GM23338 (cell line): ENCODE results near the gene CACNA2D3. TPM values are rescaled to one million over a fixed set of nuclear protein-coding genes. Genes with fewer than 3 reads are reported as not detected.

ENCODE experiments used
- ATAC-seq: fragments of 200-7000 bp; cut with Tn5 transposase; 3 replicates; pipeline ENCODE4 v1.9.1; 2020
- DNase-seq: peaks from one replicate; pipeline ENCODE4 v3.0.0-alpha.2; 2015; ENCODE audit warnings: low spot score
- H2AFZ ChIP-seq: fragments of 200-600 bp; sonication (generic); 2 replicates; pipeline ENCODE4 v1.8.0; 2016; ENCODE audit warnings: antibody characterized with exemption, mild to moderate bottlenecking, moderate library complexity
- H3F3A ChIP-seq: fragments of 200-600 bp; sonication (generic); replicated peaks from 2 replicates; pipeline ENCODE4 v1.8.0; 2017; ENCODE audit warnings: antibody characterized with exemption, mixed run types, low read depth
- H3K27ac ChIP-seq: fragments of 200-600 bp; sonication (generic); 2 replicates; pipeline ENCODE4 v1.6.1; 2016; ENCODE audit warnings: low read depth
- H3K27me3 ChIP-seq: fragments of 200-600 bp; sonication (generic); 2 replicates; pipeline ENCODE4 v1.8.0; 2016; ENCODE audit warnings: mild to moderate bottlenecking, mixed run types, moderate library complexity; ENCODE audit not compliant: insufficient read depth
- H3K36me3 ChIP-seq: fragments of 200-600 bp; sonication (generic); 2 replicates; pipeline ENCODE4 v1.8.0; 2016; ENCODE audit warnings: mild to moderate bottlenecking; ENCODE audit not compliant: insufficient read depth
- H3K4me1 ChIP-seq: fragments of 200-600 bp; sonication (generic); 2 replicates; pipeline ENCODE4 v1.8.0; 2016; ENCODE audit warnings: mild to moderate bottlenecking, moderate library complexity; ENCODE audit not compliant: insufficient read depth
- H3K4me2 ChIP-seq: fragments of 200-600 bp; sonication (generic); 2 replicates; pipeline ENCODE4 v1.7.1; 2017; ENCODE audit warnings: mixed run types
- H3K4me3 ChIP-seq: fragments of 200-600 bp; sonication (generic); 2 replicates; pipeline ENCODE4 v1.6.1; 2016; ENCODE audit warnings: mixed run types
- H3K79me2 ChIP-seq: fragments of 200-600 bp; sonication (generic); replicated peaks from 2 replicates; pipeline ENCODE4 v1.8.0; 2017; ENCODE audit warnings: mild to moderate bottlenecking; ENCODE audit not compliant: insufficient read depth
- H3K9me2 ChIP-seq: fragments of 200-600 bp; sonication (generic); 2 replicates; pipeline ENCODE4 v1.8.0; 2017; ENCODE audit not compliant: insufficient read depth
- H4K20me1 ChIP-seq: fragments of 200-600 bp; sonication (generic); replicated peaks from 2 replicates; pipeline ENCODE4 v1.8.0; 2017; ENCODE audit warnings: mild to moderate bottlenecking; ENCODE audit not compliant: insufficient read depth
- H3K27ac Mint-ChIP-seq: 2 replicates; pipeline ENCODE4 v1.8.0; 2020; ENCODE audit warnings: inconsistent platforms, mild to moderate bottlenecking, moderate library complexity, mixed read lengths
- H3K27me3 Mint-ChIP-seq: 3 replicates; pipeline ENCODE4 v1.8.0; 2022; ENCODE audit warnings: low read depth, mild to moderate bottlenecking, moderate library complexity, mixed read lengths, inconsistent platforms; ENCODE audit not compliant: insufficient read depth, poor library complexity
- H3K36me3 Mint-ChIP-seq: 3 replicates; pipeline ENCODE4 v1.8.0; 2021; ENCODE audit warnings: low read depth, mild to moderate bottlenecking, inconsistent platforms, moderate library complexity, mixed read lengths
- H3K4me1 Mint-ChIP-seq: 3 replicates; pipeline ENCODE4 v1.8.0; 2020; ENCODE audit warnings: mild to moderate bottlenecking, inconsistent platforms, mixed read lengths
- H3K4me3 Mint-ChIP-seq: 3 replicates; pipeline ENCODE4 v1.8.0; 2021; ENCODE audit warnings: moderate library complexity, mild to moderate bottlenecking, inconsistent platforms, mixed read lengths
- H3K9me3 Mint-ChIP-seq: 3 replicates; pipeline ENCODE4 v1.8.0; 2020; ENCODE audit warnings: moderate library complexity, mild to moderate bottlenecking, inconsistent platforms, mixed read lengths
- CREB1 ChIP-seq: fragments of 250-450 bp; sonication (Bioruptor Pico); IDR thresholded peaks from 2 replicates; pipeline ENCODE4 v1.5.0; 2020; ENCODE audit warnings: low read depth, mild to moderate bottlenecking, moderate library complexity
- EZH2 ChIP-seq: fragments of 200-600 bp; sonication (generic); IDR thresholded peaks from one replicate; pipeline ENCODE4 v1.8.0; 2017; ENCODE audit warnings: antibody characterized with exemption, mild to moderate bottlenecking, low read depth; ENCODE audit not compliant: unreplicated experiment
- EZH2phosphoT487 ChIP-seq: fragments of 200-600 bp; sonication (generic); IDR thresholded peaks from one replicate; pipeline ENCODE4 v1.8.1; 2018; ENCODE audit warnings: antibody characterized with exemption; ENCODE audit not compliant: unreplicated experiment
- JUNB ChIP-seq: IDR thresholded peaks from one replicate; pipeline ENCODE4 v1.6.1; 2016; ENCODE audit warnings: antibody characterized with exemption; ENCODE audit not compliant: unreplicated experiment
- NANOG ChIP-seq: IDR thresholded peaks from 2 replicates; pipeline ENCODE4 v1.6.1; 2016; ENCODE audit warnings: antibody characterized with exemption, borderline replicate concordance
- POLR2AphosphoS5 ChIP-seq: IDR thresholded peaks from 2 replicates; pipeline ENCODE4 v1.6.1; 2016; ENCODE audit warnings: antibody characterized with exemption, low read depth
- ZNF114 ChIP-seq: fragments of 250-450 bp; sonication (Bioruptor Pico); IDR thresholded peaks from 2 replicates; pipeline ENCODE4 v1.5.0; 2020; ENCODE audit warnings: mild to moderate bottlenecking, moderate library complexity
- ZNF331 ChIP-seq: fragments of 250-450 bp; sonication (Bioruptor Pico); IDR thresholded peaks from 2 replicates; pipeline ENCODE4 v1.5.0; 2020; ENCODE audit warnings: low read depth, mild to moderate bottlenecking, moderate library complexity
- polyA plus RNA-seq: library from polyadenylated mRNA; unstranded; fragments of >200 nt; fragmentation: Nextera tagmentation; extraction: Ambion mirVana; gene quantifications from 2 replicates; pipeline ENCODE4 v1.2.1, GENCODE V29; 2016
- total RNA-seq: library from RNA; depleted of rRNA; stranded (reverse); fragments of >200 nt; shearing (Covaris generic); gene quantifications from 2 replicates; pipeline ENCODE4 v1.2.3, GENCODE V29; 2014
- TF ChIP-seq, protein P1 (sequence below): fragments of 250-450 bp; sonication (Bioruptor Pico); IDR thresholded peaks from 2 replicates; pipeline ENCODE4 v1.5.0; 2020; ENCODE audit warnings: mild to moderate bottlenecking, moderate library complexity
- TF ChIP-seq, protein P2 (sequence below), 2 experiments: fragments of 200-600 bp in 1 of 2; sonication (generic) in 1 of 2; conservative IDR thresholded peaks; 2 replicates each; pipeline versions ENCODE4 v1.5.1 to v1.6.1; 2016 to 2017; ENCODE audit warnings: antibody characterized with exemption in 2 of 2, low read depth in 2 of 2, mild to moderate bottlenecking in 2 of 2, moderate library complexity in 1 of 2
- TF ChIP-seq, protein P3 (sequence below): IDR thresholded peaks from 2 replicates; pipeline ENCODE4 v1.6.1; 2016; ENCODE audit warnings: antibody characterized with exemption

CACNA2D3 gene
- total and polyA plus RNA-seq, 2 experiments from 2014 or later: 2.2 to 2.3 TPM

DNA sequence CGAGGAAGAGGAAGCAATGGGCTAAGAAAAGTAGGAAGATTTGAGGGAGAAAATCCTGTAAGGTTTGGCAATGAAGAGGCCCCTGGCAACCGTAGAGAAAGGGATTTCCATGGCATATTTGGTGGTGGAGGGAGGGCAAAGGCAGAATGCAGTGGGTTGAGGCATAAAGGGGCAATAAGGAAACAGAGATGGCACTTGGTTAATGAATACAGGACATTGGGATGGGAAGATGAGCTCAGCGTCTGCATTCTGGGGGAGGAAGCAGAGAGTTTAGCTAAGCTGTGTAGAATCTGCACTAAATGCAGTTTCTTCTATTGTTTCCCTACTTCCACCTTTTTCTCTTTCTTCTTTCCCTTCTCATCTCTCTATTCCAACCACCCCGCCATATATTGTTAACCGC lies 721.9 kb downstream of the CACNA2D3 start (continued):
- TF ChIP-seq, protein P1, sequence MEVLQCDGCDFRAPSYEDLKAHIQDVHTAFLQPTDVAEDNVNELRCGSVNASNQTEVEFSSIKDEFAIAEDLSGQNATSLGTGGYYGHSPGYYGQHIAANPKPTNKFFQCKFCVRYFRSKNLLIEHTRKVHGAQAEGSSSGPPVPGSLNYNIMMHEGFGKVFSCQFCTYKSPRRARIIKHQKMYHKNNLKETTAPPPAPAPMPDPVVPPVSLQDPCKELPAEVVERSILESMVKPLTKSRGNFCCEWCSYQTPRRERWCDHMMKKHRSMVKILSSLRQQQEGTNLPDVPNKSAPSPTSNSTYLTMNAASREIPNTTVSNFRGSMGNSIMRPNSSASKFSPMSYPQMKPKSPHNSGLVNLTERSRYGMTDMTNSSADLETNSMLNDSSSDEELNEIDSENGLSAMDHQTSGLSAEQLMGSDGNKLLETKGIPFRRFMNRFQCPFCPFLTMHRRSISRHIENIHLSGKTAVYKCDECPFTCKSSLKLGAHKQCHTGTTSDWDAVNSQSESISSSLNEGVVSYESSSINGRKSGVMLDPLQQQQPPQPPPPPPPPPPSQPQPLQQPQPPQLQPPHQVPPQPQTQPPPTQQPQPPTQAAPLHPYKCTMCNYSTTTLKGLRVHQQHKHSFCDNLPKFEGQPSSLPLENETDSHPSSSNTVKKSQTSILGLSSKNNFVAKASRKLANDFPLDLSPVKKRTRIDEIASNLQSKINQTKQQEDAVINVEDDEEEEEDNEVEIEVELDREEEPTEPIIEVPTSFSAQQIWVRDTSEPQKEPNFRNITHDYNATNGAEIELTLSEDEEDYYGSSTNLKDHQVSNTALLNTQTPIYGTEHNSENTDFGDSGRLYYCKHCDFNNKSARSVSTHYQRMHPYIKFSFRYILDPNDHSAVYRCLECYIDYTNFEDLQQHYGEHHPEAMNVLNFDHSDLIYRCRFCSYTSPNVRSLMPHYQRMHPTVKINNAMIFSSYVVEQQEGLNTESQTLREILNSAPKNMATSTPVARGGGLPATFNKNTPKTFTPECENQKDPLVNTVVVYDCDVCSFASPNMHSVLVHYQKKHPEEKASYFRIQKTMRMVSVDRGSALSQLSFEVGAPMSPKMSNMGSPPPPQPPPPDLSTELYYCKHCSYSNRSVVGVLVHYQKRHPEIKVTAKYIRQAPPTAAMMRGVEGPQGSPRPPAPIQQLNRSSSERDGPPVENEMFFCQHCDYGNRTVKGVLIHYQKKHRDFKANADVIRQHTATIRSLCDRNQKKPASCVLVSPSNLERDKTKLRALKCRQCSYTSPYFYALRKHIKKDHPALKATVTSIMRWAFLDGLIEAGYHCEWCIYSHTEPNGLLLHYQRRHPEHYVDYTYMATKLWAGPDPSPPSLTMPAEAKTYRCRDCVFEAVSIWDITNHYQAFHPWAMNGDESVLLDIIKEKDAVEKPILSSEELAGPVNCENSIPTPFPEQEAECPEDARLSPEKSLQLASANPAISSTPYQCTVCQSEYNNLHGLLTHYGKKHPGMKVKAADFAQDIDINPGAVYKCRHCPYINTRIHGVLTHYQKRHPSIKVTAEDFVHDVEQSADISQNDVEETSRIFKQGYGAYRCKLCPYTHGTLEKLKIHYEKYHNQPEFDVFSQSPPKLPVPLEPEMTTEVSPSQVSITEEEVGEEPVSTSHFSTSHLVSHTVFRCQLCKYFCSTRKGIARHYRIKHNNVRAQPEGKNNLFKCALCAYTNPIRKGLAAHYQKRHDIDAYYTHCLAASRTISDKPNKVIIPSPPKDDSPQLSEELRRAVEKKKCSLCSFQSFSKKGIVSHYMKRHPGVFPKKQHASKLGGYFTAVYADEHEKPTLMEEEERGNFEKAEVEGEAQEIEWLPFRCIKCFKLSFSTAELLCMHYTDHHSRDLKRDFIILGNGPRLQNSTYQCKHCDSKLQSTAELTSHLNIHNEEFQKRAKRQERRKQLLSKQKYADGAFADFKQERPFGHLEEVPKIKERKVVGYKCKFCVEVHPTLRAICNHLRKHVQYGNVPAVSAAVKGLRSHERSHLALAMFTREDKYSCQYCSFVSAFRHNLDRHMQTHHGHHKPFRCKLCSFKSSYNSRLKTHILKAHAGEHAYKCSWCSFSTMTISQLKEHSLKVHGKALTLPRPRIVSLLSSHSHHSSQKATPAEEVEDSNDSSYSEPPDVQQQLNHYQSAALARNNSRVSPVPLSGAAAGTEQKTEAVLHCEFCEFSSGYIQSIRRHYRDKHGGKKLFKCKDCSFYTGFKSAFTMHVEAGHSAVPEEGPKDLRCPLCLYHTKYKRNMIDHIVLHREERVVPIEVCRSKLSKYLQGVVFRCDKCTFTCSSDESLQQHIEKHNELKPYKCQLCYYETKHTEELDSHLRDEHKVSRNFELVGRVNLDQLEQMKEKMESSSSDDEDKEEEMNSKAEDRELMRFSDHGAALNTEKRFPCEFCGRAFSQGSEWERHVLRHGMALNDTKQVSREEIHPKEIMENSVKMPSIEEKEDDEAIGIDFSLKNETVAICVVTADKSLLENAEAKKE (CRISPR knock-in tag): no peak
- TF ChIP-seq, protein P2, sequence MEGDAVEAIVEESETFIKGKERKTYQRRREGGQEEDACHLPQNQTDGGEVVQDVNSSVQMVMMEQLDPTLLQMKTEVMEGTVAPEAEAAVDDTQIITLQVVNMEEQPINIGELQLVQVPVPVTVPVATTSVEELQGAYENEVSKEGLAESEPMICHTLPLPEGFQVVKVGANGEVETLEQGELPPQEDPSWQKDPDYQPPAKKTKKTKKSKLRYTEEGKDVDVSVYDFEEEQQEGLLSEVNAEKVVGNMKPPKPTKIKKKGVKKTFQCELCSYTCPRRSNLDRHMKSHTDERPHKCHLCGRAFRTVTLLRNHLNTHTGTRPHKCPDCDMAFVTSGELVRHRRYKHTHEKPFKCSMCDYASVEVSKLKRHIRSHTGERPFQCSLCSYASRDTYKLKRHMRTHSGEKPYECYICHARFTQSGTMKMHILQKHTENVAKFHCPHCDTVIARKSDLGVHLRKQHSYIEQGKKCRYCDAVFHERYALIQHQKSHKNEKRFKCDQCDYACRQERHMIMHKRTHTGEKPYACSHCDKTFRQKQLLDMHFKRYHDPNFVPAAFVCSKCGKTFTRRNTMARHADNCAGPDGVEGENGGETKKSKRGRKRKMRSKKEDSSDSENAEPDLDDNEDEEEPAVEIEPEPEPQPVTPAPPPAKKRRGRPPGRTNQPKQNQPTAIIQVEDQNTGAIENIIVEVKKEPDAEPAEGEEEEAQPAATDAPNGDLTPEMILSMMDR (conservative IDR thresholded peaks at IDR 0.05; ENCODE audit: low read depth in 2 of 2): no peak
- TF ChIP-seq, protein P3, sequence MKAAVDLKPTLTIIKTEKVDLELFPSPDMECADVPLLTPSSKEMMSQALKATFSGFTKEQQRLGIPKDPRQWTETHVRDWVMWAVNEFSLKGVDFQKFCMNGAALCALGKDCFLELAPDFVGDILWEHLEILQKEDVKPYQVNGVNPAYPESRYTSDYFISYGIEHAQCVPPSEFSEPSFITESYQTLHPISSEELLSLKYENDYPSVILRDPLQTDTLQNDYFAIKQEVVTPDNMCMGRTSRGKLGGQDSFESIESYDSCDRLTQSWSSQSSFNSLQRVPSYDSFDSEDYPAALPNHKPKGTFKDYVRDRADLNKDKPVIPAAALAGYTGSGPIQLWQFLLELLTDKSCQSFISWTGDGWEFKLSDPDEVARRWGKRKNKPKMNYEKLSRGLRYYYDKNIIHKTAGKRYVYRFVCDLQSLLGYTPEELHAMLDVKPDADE: no peak

DNA sequence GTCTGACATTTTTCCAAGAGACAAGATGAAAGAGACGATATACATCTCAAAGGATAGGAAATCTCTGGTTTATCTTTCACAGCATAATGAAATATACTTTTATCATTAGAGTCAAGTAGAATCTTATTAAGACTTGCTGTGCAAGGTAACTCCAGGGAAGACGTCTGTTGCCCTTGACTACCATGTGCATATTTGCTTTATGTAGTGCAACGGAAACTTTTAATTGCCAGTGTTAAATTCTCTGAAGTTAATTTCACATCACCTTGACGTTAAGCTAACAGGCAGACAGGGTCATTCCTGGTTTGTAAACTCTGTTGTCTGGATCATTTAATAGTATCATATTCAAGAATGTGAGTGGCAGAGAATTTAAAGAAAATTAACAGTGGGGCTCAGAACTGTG lies 722.7 kb downstream of the CACNA2D3 start:
- peaks cover 14% of the 10 kb centered on the region for H3K4me1 Mint-ChIP-seq
- Histone ChIP-seq H3K36me3 (no peaks in the 10 kb centered on the region), H3K4me2 (no peak overlapping the region), H3K27me3 (no peaks in the 10 kb centered on the region), H3K4me1 (no peaks in the 10 kb centered on the region), H2AFZ (no peak overlapping the region), H3K9me2 (peaks cover under 1% of the 10 kb centered on the region; the same call in 1 of the 2 replicates), H4K20me1 (no peaks in the 10 kb centered on the region), H3K4me3 (no peak overlapping the region), H3F3A (no peaks in the 10 kb centered on the region), H3K79me2 (no peaks in the 10 kb centered on the region), H3K27ac (no peak overlapping the region)
- no peak overlapping the region for H3K27ac Mint-ChIP-seq
- no peaks in the 10 kb centered on the region for H3K9me3 Mint-ChIP-seq
- peaks cover 5% of the 10 kb centered on the region for H3K27me3 Mint-ChIP-seq
- ATAC-seq (no peak), DNase-seq (no peak)
- peaks cover 7% of the 10 kb centered on the region; the same call in 2 of the 3 replicates for H3K36me3 Mint-ChIP-seq
- no peak overlapping the region for H3K4me3 Mint-ChIP-seq
- TF ChIP-seq ZNF114 (CRISPR knock-in tag) (no peak), ZNF331 (no peak), JUNB (no peak), CREB1 (no peak), POLR2AphosphoS5 (no peak), EZH2 (no peak), EZH2phosphoT487 (no peak), NANOG (no peak)
- TF ChIP-seq, protein P2 (conservative IDR thresholded peaks at IDR 0.05; ENCODE audit: low read depth in 2 of 2): no peak
- TF ChIP-seq, protein P3: no peak
